NK-92 (cell line): Measurements from ENCODE around the gene HOXB5.

ENCODE experiments used
- DNase-seq: peaks from one replicate; lab custom pipeline; 2025; ENCODE audit not compliant: unreplicated experiment; lab: John Stamatoyannopoulos, UW

HOXB5 gene

GRCh38 chr17:48551214-48551555 is 42.4 kb downstream of the HOXB5 start:
- DNase-seq: no peak

- DNase-seq: no peak
Measured at GRCh38 chr17:48550502-48551213, 42.9 kb downstream of the HOXB5 start.

- DNase-seq: no peak
Measured at GRCh38 chr17:48549914-48550501, 43.6 kb downstream of the HOXB5 start.

DNA sequence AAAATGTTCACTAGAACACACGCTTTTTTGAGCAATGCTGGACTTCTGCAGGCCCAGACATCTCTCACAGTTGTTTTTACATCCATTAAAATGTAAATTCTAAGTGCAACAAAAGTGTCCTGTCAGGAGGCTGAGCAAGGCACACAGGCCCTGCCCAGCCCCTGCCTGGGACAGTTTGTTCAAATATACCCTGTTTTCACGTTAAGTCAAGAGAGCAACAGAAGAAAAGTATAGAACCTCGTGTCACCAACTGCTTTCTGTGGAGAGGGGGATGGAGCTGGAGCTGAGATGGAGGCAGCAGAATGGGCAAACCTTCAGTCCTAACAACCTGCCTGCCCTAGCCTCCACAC is 44.3 kb downstream of the HOXB5 start:
- DNase-seq: no peak

GRCh38 chr17:48548523-48549280 is 44.9 kb downstream of the HOXB5 start:
- no peak for DNase-seq

GRCh38 chr17:48547808-48548522 is 45.6 kb downstream of the HOXB5 start:
- no peak for DNase-seq

DNA sequence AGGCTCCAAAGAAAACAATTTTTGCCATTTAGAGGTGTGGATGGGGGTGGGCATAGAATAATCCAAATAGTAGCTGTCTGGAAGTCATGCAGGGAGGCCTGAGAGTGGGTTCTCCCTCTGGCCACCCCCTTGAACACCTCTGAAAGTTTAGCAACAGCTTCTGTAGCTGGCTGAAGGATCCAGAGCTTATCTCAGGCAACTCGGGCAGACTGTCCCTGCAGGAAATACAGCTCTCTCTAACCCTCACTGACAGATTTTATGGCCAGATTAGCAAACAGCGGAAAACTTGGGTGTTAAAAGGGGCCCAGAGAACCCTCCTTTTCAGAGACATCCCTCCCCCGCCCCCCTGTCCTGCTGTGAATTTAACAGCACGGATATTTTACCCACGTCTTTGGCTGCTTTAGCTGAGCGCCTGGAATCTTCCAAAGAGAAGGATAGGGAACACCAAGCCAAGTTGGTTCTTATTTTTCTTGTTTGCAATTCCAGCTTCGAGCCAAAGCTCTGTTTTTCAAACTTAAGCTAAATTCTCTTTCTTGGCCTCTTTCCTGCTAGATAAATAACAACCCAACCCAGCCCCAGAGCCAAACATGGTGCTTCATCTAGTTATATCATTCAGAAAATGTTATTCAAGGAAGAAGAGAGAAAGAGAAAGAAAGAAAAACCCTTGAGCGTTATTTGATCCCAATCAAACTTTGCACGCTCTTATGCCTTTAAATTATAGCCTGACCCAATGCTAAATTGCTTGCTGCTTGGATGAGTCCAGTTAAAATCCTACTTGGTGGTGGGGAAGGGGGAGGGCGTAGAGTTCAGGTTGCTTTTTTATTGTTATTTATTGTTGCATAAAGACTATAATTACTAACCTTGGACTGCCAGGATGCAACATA is 46.4 kb downstream of the HOXB5 start:
- no peak for DNase-seq

GRCh38 chr17:48546137-48546923 is 47.2 kb downstream of the HOXB5 start:
- no peak for DNase-seq

- DNase-seq: no peak
Measured at GRCh38 chr17:48545539-48545938, 48.0 kb downstream of the HOXB5 start.

DNA sequence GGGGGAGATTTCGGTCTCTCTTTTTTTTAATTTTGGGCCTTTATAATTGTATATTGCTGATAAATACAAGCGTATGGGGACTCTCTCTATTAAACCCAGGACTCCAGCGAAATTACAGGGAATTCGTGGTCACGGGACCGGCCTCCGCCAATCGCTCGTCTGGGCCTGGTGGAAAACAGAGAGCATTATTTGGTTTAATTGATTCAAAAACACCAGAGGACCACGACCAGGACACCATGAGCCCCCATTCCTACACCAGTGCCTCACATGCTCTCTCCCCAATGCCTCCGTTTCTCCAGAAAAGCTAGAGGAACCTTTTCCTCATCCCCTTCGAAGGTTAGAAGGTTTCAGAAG is 48.6 kb downstream of the HOXB5 start, which contains the start of gene HOXB2:
Gene HOXB2, minus strand, starts transcription at position 88 of the 354 bp plus-strand sequence. CDS start 198 bp downstream, outside the sequence.
- DNase-seq: no peak

GRCh38 chr17:48544349-48545021 is 49.1 kb downstream of the HOXB5 start:
- DNase-seq: no peak

DNA sequence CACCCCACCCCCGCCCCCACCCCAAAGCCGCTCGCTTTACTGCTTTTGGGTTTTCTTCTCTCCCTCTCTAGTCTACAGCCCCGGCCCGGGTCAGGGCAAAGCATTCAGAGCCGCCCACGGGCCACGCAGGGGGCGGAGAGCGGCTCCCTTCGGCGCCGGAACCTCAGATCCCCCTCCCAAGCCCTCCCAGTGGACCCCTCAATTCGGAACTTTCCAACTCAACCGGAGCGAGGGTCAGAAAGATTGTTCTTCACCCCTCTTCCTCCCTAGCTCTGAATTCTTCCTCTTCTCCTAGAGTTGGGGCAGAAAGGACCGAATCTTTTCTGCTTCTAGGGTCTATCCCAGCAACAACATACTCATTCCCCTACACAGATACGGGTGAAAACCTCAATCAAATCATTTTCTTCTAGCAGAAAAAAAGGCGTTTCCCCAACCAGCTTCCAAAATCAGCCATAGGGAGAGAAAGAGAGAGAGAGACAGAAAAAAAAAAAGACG is 49.7 kb downstream of the HOXB5 start:
- no peak for DNase-seq

DNA sequence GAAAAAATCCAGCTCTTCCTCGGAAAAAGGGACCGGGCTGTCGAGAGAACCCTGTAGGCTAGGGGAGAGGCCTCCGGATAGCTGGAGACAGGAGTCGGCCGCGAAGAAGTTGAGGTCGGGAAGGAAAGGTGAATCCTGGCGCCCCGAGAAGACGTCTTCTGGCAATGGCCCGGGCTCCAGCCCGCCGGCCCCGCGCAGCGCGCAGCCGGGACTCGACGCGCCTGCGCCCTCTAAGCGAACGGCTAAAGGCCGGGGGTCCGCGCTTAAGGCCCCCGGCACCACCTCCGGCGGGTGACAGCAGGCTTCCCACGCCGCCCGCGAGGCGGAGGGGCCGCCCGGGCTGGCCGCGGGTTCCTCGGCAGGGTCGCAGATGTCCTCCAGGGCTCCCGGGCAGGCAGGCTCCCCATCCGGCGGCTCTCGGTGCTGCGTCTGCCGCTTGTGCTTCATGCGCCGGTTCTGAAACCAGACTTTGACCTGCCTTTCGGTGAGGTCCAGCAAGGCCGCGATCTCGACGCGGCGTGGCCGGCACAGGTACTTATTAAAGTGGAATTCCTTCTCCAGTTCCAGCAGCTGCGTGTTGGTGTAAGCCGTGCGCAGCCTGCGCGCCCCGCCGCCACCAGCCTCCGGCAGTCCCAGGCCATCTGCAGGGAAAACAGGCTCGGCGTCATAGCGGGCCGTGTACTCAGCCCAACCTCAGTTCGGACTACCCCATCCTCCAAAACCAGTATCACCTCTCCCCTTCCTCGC is 50.3 kb downstream of the HOXB5 start:
- no peak for DNase-seq

- DNase-seq: no peak
Measured at GRCh38 chr17:48542698-48543106, 50.9 kb downstream of the HOXB5 start.

GRCh38 chr17:48542114-48542656 is 51.4 kb downstream of the HOXB5 start:
- no peak for DNase-seq

DNA sequence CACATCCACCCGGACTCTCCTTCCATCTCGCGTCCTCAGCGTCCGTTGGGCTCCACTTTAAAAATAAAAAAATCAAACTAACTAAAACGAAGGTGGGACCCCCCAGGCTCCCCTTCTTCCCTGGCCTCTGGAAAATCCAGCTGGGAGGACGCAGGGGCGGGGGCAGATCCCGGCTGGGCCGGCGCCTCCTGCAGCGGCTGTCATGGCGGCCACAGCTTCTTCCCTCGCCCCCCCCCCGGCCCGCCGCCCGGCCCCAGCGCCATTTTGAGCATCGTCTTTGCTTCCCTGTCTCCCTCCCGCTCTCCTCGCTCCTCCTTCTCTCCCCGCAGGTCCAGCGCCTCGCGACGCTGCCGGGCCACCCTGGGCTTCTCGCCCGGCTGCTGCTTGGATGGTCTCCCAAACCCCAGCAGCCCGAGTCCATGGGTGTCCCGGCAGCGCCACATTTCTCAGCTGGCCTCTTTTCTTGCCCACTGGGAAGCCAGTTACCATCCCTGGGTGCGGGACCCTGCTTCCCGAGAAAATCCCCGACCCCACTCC is 51.9 kb downstream of the HOXB5 start:
- no peak for DNase-seq
